Stomach (tissue), 9 donors: ENCODE measurements around the gene PCDHGA1. TPM values are rescaled to one million over a fixed set of nuclear protein-coding genes. Genes with fewer than 3 reads are reported as not detected.
"Not testable (repeated sequence)": the region's sequence is repeated elsewhere in the genome, so short reads cannot be mapped to it uniquely, and the experiment has no call there.

Experiments
- DNase-seq, 2 donors: peaks; one replicate each; pipeline versions ENCODE4 v3.0.0 to v3.0.0-alpha.2; 2013 to 2019
- H3K27ac ChIP-seq, 5 donors: fragments of 200-600 bp in 4 of 5; sonication (generic) in 4 of 5; one replicate each; pipeline ENCODE4 v1.5.1; 2013 to 2019; ENCODE audit warnings: mild to moderate bottlenecking in 1 of 5, moderate library complexity in 1 of 5
- H3K27me3 ChIP-seq, 3 donors: fragments of 200-600 bp; sonication (generic); one replicate each; pipeline ENCODE4 v1.5.1; 2017 to 2019; ENCODE audit warnings: mixed run types in 1 of 3
- H3K36me3 ChIP-seq, 4 donors: fragments of 200-600 bp; sonication (generic); 1 replicate in 3 of 4; 2 replicates in 1 of 4; pipeline ENCODE4 v1.5.1; 2016 to 2019
- H3K4me1 ChIP-seq, 4 donors: fragments of 200-600 bp; sonication (generic); one replicate each; pipeline ENCODE4 v1.5.1; 2016 to 2019
- H3K4me3 ChIP-seq, 4 donors: fragments of 200-600 bp; sonication (generic) in 3 of 4; one replicate each; pipeline ENCODE4 v1.5.1; 2016 to 2019; ENCODE audit warnings: mild to moderate bottlenecking in 1 of 4
- H3K9me3 ChIP-seq, 4 donors: fragments of 200-600 bp; sonication (generic); one replicate each; pipeline ENCODE4 v1.5.1; 2016 to 2019
- CTCF ChIP-seq, 7 experiments: fragments of 450-650 bp in 4 of 7; fragments of 200-600 bp in 3 of 7; sonication (generic) in 3 of 7; IDR thresholded peaks; one replicate each; pipeline ENCODE4 v1.5.1; 2016 to 2019; ENCODE audit warnings: antibody characterized with exemption in 7 of 7, control low read depth in 2 of 7, mild to moderate bottlenecking in 1 of 7
- EP300 ChIP-seq: sonication (generic); formaldehyde crosslinking; IDR thresholded peaks from one replicate; pipeline ENCODE4 v1.6.1; 2017; ENCODE audit warnings: antibody characterized with exemption
- POLR2A ChIP-seq, 4 donors: fragments of 450-650 bp; IDR thresholded peaks; one replicate each; pipeline ENCODE4 v1.6.1; 2016; ENCODE audit warnings: antibody characterized with exemption in 4 of 4, control low read depth in 2 of 4, mild to moderate bottlenecking in 1 of 4, moderate library complexity in 1 of 4
- POLR2AphosphoS5 ChIP-seq, 3 donors: sonication (generic); formaldehyde crosslinking; IDR thresholded peaks; one replicate each; pipeline ENCODE4 v1.6.1; 2016; ENCODE audit warnings: antibody characterized with exemption in 3 of 3
- WGBS, 5 donors: extraction: QIAGEN DNeasy Blood & Tissue Kit in 3 of 5; methylation state at CpG; one replicate each; pipeline versions ENCODE4 v1.1.5 to v1.1.7; 2013 to 2018; 5-methylcytosine and 5-hydroxymethylcytosine counted together
- intact Hi-C: fragments of 100-400 bp; cut with DNase I; formaldehyde crosslinking; loops from one replicate; pipeline ENCODE4 v1.15.1; 2023; ENCODE audit warnings: low total_unique reads
- polyA plus RNA-seq, 3 donors: library from polyadenylated mRNA; stranded (reverse); fragments of 200-250 nt; gene quantifications; one replicate each; pipeline ENCODE4 v1.2.3, GENCODE V29; 2013
- total RNA-seq, 5 donors: library from RNA; depleted of rRNA; stranded (reverse); fragments of >200 nt; gene quantifications; one replicate each; pipeline versions ENCODE4 v1.1.0 to v1.2.3, GENCODE V29; 2014 to 2016
- donor health status: healthy with polysubstance abuse.
- donor health status: Bipolar disorder and iron deficiency.
- donor health status: healthy.

PCDHGA1 gene
- total and polyA plus RNA-seq, 8 donors: 0.13 to 0.18 TPM; not detected in 6

- Histone ChIP-seq H3K27ac (no peak overlapping the region), H3K4me1 (no peaks in the 10 kb centered on the region), H3K36me3 (peaks cover 0 to 5% (median 0%) of the 10 kb centered on the region in 4 donors), H3K27me3 (peaks cover 0 to 54% (median 20%) of the 10 kb centered on the region in 3 donors), H3K4me3 (no peak overlapping the region), H3K9me3 (peaks cover 21 to 97% (median 81%) of the 10 kb centered on the region in 4 donors)
- intact Hi-C loops: loop anchor here (10.0 kb wide), 1 partner anchor 207 kb away; no protein-coding TSS in a partner anchor
- DNase-seq: no peak
- WGBS, 5 donors: 78 to 82% (median 81%) methylated on average over 3 to 8 of the region's 8 CpGs
- TF ChIP-seq EP300 (no peak), POLR2A (IDR thresholded peaks at IDR 0.05) (no peak), POLR2AphosphoS5 (IDR thresholded peaks at IDR 0.05) (no peak), CTCF (IDR thresholded peaks at IDR 0.05) (no peak)
Observed at GRCh38 chr5:141328231-141328630, 2.1 kb upstream of the PCDHGA1 start.

- H3K36me3 ChIP-seq, H3K4me3 ChIP-seq, intact Hi-C loops, H3K4me1 ChIP-seq, H3K27ac ChIP-seq, DNase-seq: not testable (repeated sequence)
- WGBS, 5 donors: 20 to 44% (median 42%) methylated on average over 6 to 39 of the region's 39 CpGs
- Histone ChIP-seq H3K9me3 (peaks cover 20 to 95% (median 82%) of the 10 kb centered on the region in 4 donors), H3K27me3 (peaks cover 0 to 66% (median 28%) of the 10 kb centered on the region in 3 donors)
Observed at GRCh38 chr5:141332571-141332970, 2.3 kb downstream of the PCDHGA1 start.

GRCh38 chr5:141338538-141339306 lies 8.4 kb downstream of the PCDHGA1 start, which contains the start of gene PCDHGA2:
Gene PCDHGA2 (plus strand): TSS chr5:141338760.
- Histone ChIP-seq H3K4me3 (peak within 1 kb of the TSS in 3 of 4 donors; percentile 18 to 29 (median 26)), H3K27ac (no peak within 1 kb of the TSS), H3K27me3 (peaks cover 0 to 58% (median 15%) of the 10 kb centered on the region in 3 donors), H3K4me1 (no peaks in the 10 kb centered on the region), H3K9me3 (peaks cover 33 to 96% (median 87%) of the 10 kb centered on the region in 4 donors), H3K36me3 (no peaks in the 10 kb centered on the region)
- no peak for TF ChIP-seq EP300
- TF ChIP-seq CTCF (IDR thresholded peaks at IDR 0.05): no peak
- TF ChIP-seq POLR2A (IDR thresholded peaks at IDR 0.05): no peak
- TF ChIP-seq POLR2AphosphoS5 (IDR thresholded peaks at IDR 0.05): no peak
- peak in 1 of 2 donors; percentile 55 for DNase-seq
- intact Hi-C loops: no loop called here
- 8 to 17% (median 13%) methylated on average over 27 of the region's 27 CpGs for WGBS, 5 donors

- peaks cover 40 to 100% (median 95%) of the 10 kb centered on the region in 4 donors for H3K9me3 ChIP-seq
- H3K27ac ChIP-seq, H3K4me3 ChIP-seq, intact Hi-C loops, H3K4me1 ChIP-seq, DNase-seq, H3K36me3 ChIP-seq: not testable (repeated sequence)
- WGBS, 5 donors: 42 to 70% (median 62%) methylated on average over 19 to 44 of the region's 45 CpGs
- H3K27me3 ChIP-seq: peaks cover 0 to 66% (median 14%) of the 10 kb centered on the region in 3 donors
Observed at GRCh38 chr5:141340781-141341354, 10.6 kb downstream of the PCDHGA1 start.

GRCh38 chr5:141342773-141343172 lies 12.5 kb downstream of the PCDHGA1 start:
- DNase-seq: no peak
- peaks cover 0 to 65% (median 18%) of the 10 kb centered on the region in 3 donors for H3K27me3 ChIP-seq
- intact Hi-C loops: no loop called here
- H3K4me1 ChIP-seq: no peaks in the 10 kb centered on the region
- H3K27ac ChIP-seq: no peak overlapping the region
- H3K9me3 ChIP-seq: peaks cover 46 to 100% (median 98%) of the 10 kb centered on the region in 4 donors
- peaks cover 0 to 8% (median 0%) of the 10 kb centered on the region in 4 donors for H3K36me3 ChIP-seq
- no peak overlapping the region for H3K4me3 ChIP-seq
- TF ChIP-seq POLR2A (IDR thresholded peaks at IDR 0.05): no peak
- no peak for TF ChIP-seq CTCF (IDR thresholded peaks at IDR 0.05)
- no peak for TF ChIP-seq POLR2AphosphoS5 (IDR thresholded peaks at IDR 0.05)
- no peak for TF ChIP-seq EP300
- WGBS, 5 donors: 5 to 26% (median 17%) methylated on average over 1 of the region's 1 CpG
